ENCODE results near the gene FGF23.

GRCh38 chr12:4322726-4323125, 56.8 kb downstream of the FGF23 start:
- TF ChIP-seq CTCF (conservative IDR thresholded peaks at IDR 0.05; ENCODE audit: low read depth, low read length), result no peak
- TF ChIP-seq RCOR1 (IDR thresholded peaks at IDR 0.05; ENCODE audit: insufficient replicate concordance, low read length), result no peak
- TF ChIP-seq RAD21 (IDR thresholded peaks at IDR 0.05; ENCODE audit: low read length), result no peak
- no peak for TF ChIP-seq CEBPB (IDR thresholded peaks at IDR 0.05; ENCODE audit: low read depth, low read length)
- no peak for TF ChIP-seq POLR2A (IDR thresholded peaks at IDR 0.05; ENCODE audit: low read depth, low read length)
- TF ChIP-seq MAFK (IDR thresholded peaks at IDR 0.05; ENCODE audit: low read depth, low read length), result no peak
- no peak for TF ChIP-seq FOS (IDR thresholded peaks at IDR 0.05; ENCODE audit: low read depth, low read length)
- no peak for TF ChIP-seq SMC3 (IDR thresholded peaks at IDR 0.05; ENCODE audit: low read depth, low read length)

All from IMR-90 (cell line).